Measurements from ENCODE around the gene EPB41L1. TPM values are rescaled to one million over a fixed set of nuclear protein-coding genes. Genes with fewer than 3 reads are reported as not detected.

The EPB41L1 gene
- total RNA-seq, 4 donors from 2014 or later, result 27.7 to 53.8 (median 34.4) TPM

GRCh38 chr20:36207602-36208001 is 53.1 kb downstream of the EPB41L1 start:
- Histone ChIP-seq H3K4me3 (no peak overlapping the region), H3K4me1 (peaks cover 0 to 8% (median 2%) of the 10 kb centered on the region in 4 donors), H3K27ac (replicated peaks in 1 of 4) (no peak overlapping the region), H3K27me3 (no peaks in the 10 kb centered on the region), H3K9me3 (no peaks in the 10 kb centered on the region), H3K36me3 (peaks cover 0 to 74% (median 40%) of the 10 kb centered on the region in 4 donors)
- intact Hi-C loops (cut with DNase I), result no loop called here
- TF ChIP-seq POLR2AphosphoS5 (IDR thresholded peaks at IDR 0.05), result no peak
- TF ChIP-seq, protein P1, sequence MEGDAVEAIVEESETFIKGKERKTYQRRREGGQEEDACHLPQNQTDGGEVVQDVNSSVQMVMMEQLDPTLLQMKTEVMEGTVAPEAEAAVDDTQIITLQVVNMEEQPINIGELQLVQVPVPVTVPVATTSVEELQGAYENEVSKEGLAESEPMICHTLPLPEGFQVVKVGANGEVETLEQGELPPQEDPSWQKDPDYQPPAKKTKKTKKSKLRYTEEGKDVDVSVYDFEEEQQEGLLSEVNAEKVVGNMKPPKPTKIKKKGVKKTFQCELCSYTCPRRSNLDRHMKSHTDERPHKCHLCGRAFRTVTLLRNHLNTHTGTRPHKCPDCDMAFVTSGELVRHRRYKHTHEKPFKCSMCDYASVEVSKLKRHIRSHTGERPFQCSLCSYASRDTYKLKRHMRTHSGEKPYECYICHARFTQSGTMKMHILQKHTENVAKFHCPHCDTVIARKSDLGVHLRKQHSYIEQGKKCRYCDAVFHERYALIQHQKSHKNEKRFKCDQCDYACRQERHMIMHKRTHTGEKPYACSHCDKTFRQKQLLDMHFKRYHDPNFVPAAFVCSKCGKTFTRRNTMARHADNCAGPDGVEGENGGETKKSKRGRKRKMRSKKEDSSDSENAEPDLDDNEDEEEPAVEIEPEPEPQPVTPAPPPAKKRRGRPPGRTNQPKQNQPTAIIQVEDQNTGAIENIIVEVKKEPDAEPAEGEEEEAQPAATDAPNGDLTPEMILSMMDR (IDR thresholded peaks at IDR 0.05), result no peak
- TF ChIP-seq POLR2A (IDR thresholded peaks at IDR 0.05; ENCODE audit: low read depth), result no peak
- TF ChIP-seq EP300 (IDR thresholded peaks at IDR 0.05), result no peak
- DNase-seq (ENCODE audit: extremely low spot score), result no peak
- 91% methylated on average over 11 of the region's 11 CpGs for WGBS

GRCh38 chr20:36208257-36208656 is 53.7 kb downstream of the EPB41L1 start:
- intact Hi-C loops (cut with DNase I), result no loop called here
- H3K4me1 ChIP-seq, result peaks cover 0 to 2% (median 0%) of the 10 kb centered on the region in 4 donors
- no peaks in the 10 kb centered on the region for H3K9me3 ChIP-seq
- 85% methylated on average over 10 of the region's 10 CpGs for WGBS
- peaks cover 0 to 81% (median 44%) of the 10 kb centered on the region in 4 donors for H3K36me3 ChIP-seq
- H3K27me3 ChIP-seq, result no peaks in the 10 kb centered on the region
- no peak for TF ChIP-seq POLR2A (IDR thresholded peaks at IDR 0.05; ENCODE audit: low read depth)
- TF ChIP-seq POLR2AphosphoS5 (IDR thresholded peaks at IDR 0.05), result no peak
- no peak for TF ChIP-seq EP300 (IDR thresholded peaks at IDR 0.05)
- TF ChIP-seq, protein P1 (IDR thresholded peaks at IDR 0.05), result no peak
- H3K27ac ChIP-seq (replicated peaks in 1 of 4), result no peak overlapping the region
- no peak for DNase-seq (ENCODE audit: extremely low spot score)
- H3K4me3 ChIP-seq, result no peak overlapping the region

DNA sequence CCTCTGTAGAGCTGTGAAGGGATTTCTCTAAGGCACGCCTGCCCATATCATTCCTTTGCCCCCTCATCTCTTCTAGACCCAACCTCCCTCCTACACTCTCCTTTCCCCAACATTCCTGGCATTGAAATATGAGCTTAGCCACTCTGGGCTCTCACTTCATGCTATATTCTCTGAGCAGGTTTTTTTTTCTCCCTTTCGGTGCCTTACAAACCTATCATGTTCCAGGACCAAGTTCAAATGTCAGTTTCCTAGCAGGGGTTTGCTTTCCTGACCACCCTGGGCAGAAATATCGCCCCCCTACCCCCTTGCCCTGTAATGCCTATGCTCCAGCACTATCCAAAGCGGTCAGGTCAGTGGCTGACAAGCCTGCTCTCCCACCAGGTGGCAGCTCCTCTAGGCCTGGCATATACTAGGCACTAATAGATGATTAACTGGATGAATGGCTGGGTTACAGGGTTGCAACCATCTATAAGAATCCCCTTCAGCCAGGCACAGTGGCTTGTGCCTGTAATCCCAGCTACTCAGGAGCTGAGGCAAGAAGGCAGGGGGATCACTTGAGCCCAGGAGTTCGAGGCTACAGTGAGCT is 56.0 kb downstream of the EPB41L1 start:
- no peaks in the 10 kb centered on the region for H3K27me3 ChIP-seq
- peaks cover 0 to 95% (median 54%) of the 10 kb centered on the region in 4 donors for H3K36me3 ChIP-seq
- no peaks in the 10 kb centered on the region for H3K9me3 ChIP-seq
- no peak overlapping the region for H3K4me3 ChIP-seq
- TF ChIP-seq EP300 (IDR thresholded peaks at IDR 0.05), result no peak
- TF ChIP-seq POLR2AphosphoS5 (IDR thresholded peaks at IDR 0.05), result no peak
- TF ChIP-seq, protein P1 (IDR thresholded peaks at IDR 0.05), result no peak
- TF ChIP-seq POLR2A (IDR thresholded peaks at IDR 0.05; ENCODE audit: low read depth), result no peak
- no peaks in the 10 kb centered on the region for H3K4me1 ChIP-seq
- WGBS, result 97% methylated on average over 5 of the region's 5 CpGs
- intact Hi-C loops (cut with DNase I), result no loop called here
- no peak overlapping the region for H3K27ac ChIP-seq (replicated peaks in 1 of 4)
- DNase-seq (ENCODE audit: extremely low spot score), result no peak

- no peak for DNase-seq (ENCODE audit: extremely low spot score)
- intact Hi-C loops (cut with DNase I), result no loop called here
- H3K4me1 ChIP-seq, result no peaks in the 10 kb centered on the region
- TF ChIP-seq POLR2A (IDR thresholded peaks at IDR 0.05; ENCODE audit: low read depth), result no peak
- TF ChIP-seq EP300 (IDR thresholded peaks at IDR 0.05), result no peak
- TF ChIP-seq, protein P1 (IDR thresholded peaks at IDR 0.05), result no peak
- no peak for TF ChIP-seq POLR2AphosphoS5 (IDR thresholded peaks at IDR 0.05)
- H3K27me3 ChIP-seq, result no peaks in the 10 kb centered on the region
- no peak overlapping the region for H3K27ac ChIP-seq (replicated peaks in 1 of 4)
- no peak overlapping the region for H3K4me3 ChIP-seq
- 64% methylated on average over 2 of the region's 2 CpGs for WGBS
- peaks cover 0 to 74% (median 38%) of the 10 kb centered on the region in 4 donors for H3K36me3 ChIP-seq
- H3K9me3 ChIP-seq, result no peaks in the 10 kb centered on the region
These were observed 58.8 kb downstream of the EPB41L1 start for GRCh38 chr20:36213362-36213761.

Measured in esophagus muscularis mucosa (tissue), 4 donors.